Lung (tissue), 12 donors: ENCODE results near the gene MSH4. TPM values are rescaled to one million over a fixed set of nuclear protein-coding genes. Genes with fewer than 3 reads are reported as not detected.

ENCODE experiments used
- ATAC-seq: fragments of 200-7000 bp; cut with Tn5 transposase; one replicate; pipeline ENCODE4 v1.9.1; 2020; ENCODE audit warnings: moderate number of reproducible peaks; ENCODE audit not compliant: insufficient read depth, low FRiP score
- DNase-seq, 3 donors: peaks; one replicate each; pipeline ENCODE4 v3.0.0-alpha.2; 2013 to 2017
- H3K27ac ChIP-seq, 2 donors: one replicate each; pipeline ENCODE4 v1.5.1; 2013; ENCODE audit warnings: mild to moderate bottlenecking in 2 of 2, moderate library complexity in 2 of 2, control low read depth in 1 of 2, inconsistent platforms in 1 of 2, low read depth in 1 of 2, low read length in 1 of 2
- H3K27me3 ChIP-seq, 3 donors: one replicate each; pipeline ENCODE4 v1.5.1; 2013; ENCODE audit warnings: low read length in 2 of 3; ENCODE audit not compliant: control insufficient read depth in 3 of 3, insufficient read depth in 3 of 3
- H3K36me3 ChIP-seq, 4 donors: one replicate each; pipeline ENCODE4 v1.5.1; 2013; ENCODE audit warnings: low read length in 4 of 4, mild to moderate bottlenecking in 1 of 4, moderate library complexity in 1 of 4; ENCODE audit not compliant: control insufficient read depth in 4 of 4, insufficient read depth in 4 of 4
- H3K4me1 ChIP-seq, 5 donors: one replicate each; pipeline ENCODE4 v1.5.1; 2013; ENCODE audit warnings: low read length in 5 of 5, mild to moderate bottlenecking in 2 of 5, moderate library complexity in 1 of 5; ENCODE audit not compliant: control insufficient read depth in 5 of 5, insufficient read depth in 5 of 5
- H3K4me3 ChIP-seq: one replicate; pipeline ENCODE4 v1.5.1; 2013; ENCODE audit warnings: mild to moderate bottlenecking, control low read depth, moderate library complexity
- H3K9ac ChIP-seq, 2 donors: one replicate each; pipeline ENCODE4 v1.5.1; 2013; ENCODE audit warnings: low read length in 2 of 2, control low read depth in 1 of 2; ENCODE audit not compliant: insufficient read depth in 1 of 2
- H3K9me3 ChIP-seq, 4 donors: one replicate each; pipeline ENCODE4 v1.5.1; 2013; ENCODE audit warnings: low read length in 3 of 4, mild to moderate bottlenecking in 1 of 4, moderate library complexity in 1 of 4; ENCODE audit not compliant: control insufficient read depth in 4 of 4, insufficient read depth in 3 of 4
- CTCF ChIP-seq: IDR thresholded peaks from 2 replicates; pipeline ENCODE4 v1.5.1; 2012; ENCODE audit warnings: mild to moderate bottlenecking; ENCODE audit errors: control extremely low read depth, extremely low read depth
- WGBS, 2 donors: extraction: QIAGEN DNeasy Blood & Tissue Kit; methylation state at CpG; one replicate each; pipeline ENCODE4 v1.1.7; 2013; 5-methylcytosine and 5-hydroxymethylcytosine counted together
- polyA plus RNA-seq, 2 donors: library from polyadenylated mRNA; stranded (reverse); fragments of 200-250 nt; gene quantifications; one replicate each; pipeline ENCODE4 v1.2.1, GENCODE V29; 2013
- total RNA-seq, 2 donors: library from RNA; depleted of rRNA in 1 of 2; stranded (reverse); fragments of >200 nt in 1 of 2; gene quantifications; one replicate each; pipeline ENCODE4 v1.2.1, GENCODE V29; 2014 to 2021
- donor health status: control.
- donor health status: control.
- donor health status: Bipolar disorder and iron deficiency.
- donor health status: healthy.
- donor health status: DM: yes; HTN: yes; CAD: no.

Gene MSH4
- total and polyA plus RNA-seq, 4 donors: 0.13 to 0.40 (median 0.36) TPM

GRCh38 chr1:75789988-75790387 is 6.7 kb upstream of the MSH4 start:
- Histone ChIP-seq H3K9ac (no peak overlapping the region), H3K27ac (peak overlapping the region in 1 of 2 donors; percentile 18), H3K4me1 (peaks cover 0 to 30% (median 12%) of the 10 kb centered on the region in 5 donors), H3K27me3 (no peaks in the 10 kb centered on the region), H3K4me3 (no peak overlapping the region), H3K36me3 (peaks cover 17 to 44% (median 29%) of the 10 kb centered on the region in 4 donors), H3K9me3 (no peaks in the 10 kb centered on the region)
- no peak for DNase-seq
- ATAC-seq: no peak
- no peak for TF ChIP-seq CTCF

GRCh38 chr1:75791022-75791421 is 5.7 kb upstream of the MSH4 start:
- H3K36me3 ChIP-seq: peaks cover 23 to 53% (median 39%) of the 10 kb centered on the region in 4 donors

GRCh38 chr1:75792091-75792490 is 4.6 kb upstream of the MSH4 start:
- peaks cover 31 to 52% (median 45%) of the 10 kb centered on the region in 4 donors for H3K36me3 ChIP-seq

More at GRCh38 chr1:75791022-75791421, 5.7 kb upstream of the MSH4 start:
- H3K9ac ChIP-seq: no peak overlapping the region
- H3K27ac ChIP-seq: peak overlapping the region in 1 of 2 donors; percentile 29
- DNase-seq (no peak), ATAC-seq (peak; percentile 39)
- WGBS, 2 donors: 67 to 79% methylated on average over 1 of the region's 1 CpG
- no peaks in the 10 kb centered on the region for H3K27me3 ChIP-seq
- no peak for TF ChIP-seq CTCF
- no peak overlapping the region for H3K4me3 ChIP-seq
- peaks cover 0 to 26% (median 12%) of the 10 kb centered on the region in 5 donors for H3K4me1 ChIP-seq
- H3K9me3 ChIP-seq: no peaks in the 10 kb centered on the region

More at GRCh38 chr1:75792091-75792490, 4.6 kb upstream of the MSH4 start:
- no peak overlapping the region for H3K4me3 ChIP-seq
- DNase-seq (no peak), ATAC-seq (no peak)
- no peak for TF ChIP-seq CTCF
- no peaks in the 10 kb centered on the region for H3K27me3 ChIP-seq
- H3K4me1 ChIP-seq: peaks cover 0 to 25% (median 12%) of the 10 kb centered on the region in 5 donors
- peak overlapping the region in 1 of 2 donors; percentile 26 for H3K9ac ChIP-seq
- H3K9me3 ChIP-seq: no peaks in the 10 kb centered on the region
- no peak overlapping the region for H3K27ac ChIP-seq
- 97 to 99% methylated on average over 3 of the region's 3 CpGs for WGBS, 2 donors
